SU-DHL-6 (cell line): ENCODE data around the gene EPC2.

ENCODE experiments used
- CTCF ChIP-seq: fragments of 200-600 bp; sonication (generic); IDR thresholded peaks from one replicate; pipeline ENCODE4 v1.5.1; 2017; ENCODE audit warnings: antibody characterized with exemption, mild to moderate bottlenecking, low read length, moderate library complexity; ENCODE audit not compliant: insufficient read depth, poor library complexity, severe bottlenecking
- EZH2phosphoT487 ChIP-seq: fragments of 200-600 bp; sonication (generic), shearing (Covaris generic); conservative IDR thresholded peaks from 2 replicates; pipeline ENCODE4 v1.6.1; 2018; ENCODE audit warnings: mild to moderate bottlenecking, antibody characterized with exemption, low read length, moderate library complexity, mixed read lengths

GRCh38 chr2:148794558-148794957 lies 150.0 kb downstream of the EPC2 start:
- no peak for TF ChIP-seq CTCF
- no peak for TF ChIP-seq EZH2phosphoT487
